HCT116 (cell line): ENCODE results near the gene PPP6R3. TPM values are rescaled to one million over a fixed set of nuclear protein-coding genes. Genes with fewer than 3 reads are reported as not detected.

Experiments
- ATAC-seq: fragments of 200-7000 bp; cut with Tn5 transposase; 2 replicates; pipeline ENCODE4 v1.9.1; 2020; ENCODE audit warnings: mild to moderate bottlenecking, moderate library complexity
- BruUV-seq: library from RNA; stranded (reverse); fragments of 400-500 nt; replicated peaks from 2 replicates; lab custom pipeline; 2021; lab: Mats Ljungman, UMichigan
- CTCF ChIA-PET: fragments of 300-600 bp; sonication (Branson Sonifier 250); formaldehyde crosslinking; loops from one replicate; lab custom pipeline; 2021; ENCODE audit warnings: antibody characterized with exemption; lab: Charles Lee
- POLR2A ChIA-PET: fragments of 300-600, 350-600 bp; sonication (Branson Sonifier 250); formaldehyde crosslinking; loops from one replicate; lab custom pipeline; 2021; ENCODE audit warnings: antibody characterized with exemption; lab: Charles Lee
- RAD21 ChIA-PET, 2 experiments: fragments of 300-600 bp; sonication (Branson Sonifier 250); formaldehyde crosslinking; loops; one replicate each; lab custom pipeline; 2023; ENCODE audit warnings: low total read pairs in 2 of 2; ENCODE audit not compliant: uncharacterized antibody in 2 of 2, unreplicated experiment in 2 of 2, low non-redundant PET in 1 of 2; lab: Charles Lee
- DNase-seq: peaks from one replicate; pipeline ENCODE4 v3.0.0-alpha.2; 2010; ENCODE audit warnings: low read depth, low spot score
- H2AFZ ChIP-seq: fragments of 200-600 bp; shearing (Covaris generic), sonication (generic); 2 replicates; pipeline ENCODE4 v1.6.1; 2017; ENCODE audit warnings: low read depth, mixed run types, mixed read lengths, antibody characterized with exemption, low read length; ENCODE audit not compliant: poor library complexity, severe bottlenecking
- H3K27ac ChIP-seq: 2 replicates; pipeline ENCODE4 v1.5.1; 2012; ENCODE audit warnings: low read depth, low read length
- H3K27me3 ChIP-seq: fragments of 200-600 bp; sonication (generic); 2 replicates; pipeline ENCODE4 v1.6.1; 2016; ENCODE audit warnings: mixed run types, low read length, mixed read lengths; ENCODE audit not compliant: insufficient read depth
- H3K36me3 ChIP-seq, 2 experiments: fragments of 200-500 bp in 1 of 2; fragments of 200-600 bp in 1 of 2; sonication (Bioruptor generic) in 1 of 2; sonication (generic) in 1 of 2; 2 replicates each; pipeline versions ENCODE4 v1.5.1 to v1.6.1; 2014 to 2016; ENCODE audit warnings: low read length in 2 of 2, inconsistent platforms in 1 of 2, mixed read lengths in 1 of 2, mixed run types in 1 of 2; ENCODE audit not compliant: insufficient read depth in 2 of 2, control insufficient read depth in 1 of 2
- H3K4me1 ChIP-seq, 2 experiments: fragments of 200-600 bp in 1 of 2; sonication (generic) in 1 of 2; 2 replicates each; pipeline versions ENCODE4 v1.5.1 to v1.6.1; 2012 to 2017; ENCODE audit warnings: low read length in 2 of 2, inconsistent platforms in 1 of 2, mild to moderate bottlenecking in 1 of 2, mixed read lengths in 1 of 2, mixed run types in 1 of 2, moderate library complexity in 1 of 2; ENCODE audit not compliant: insufficient read depth in 2 of 2, control insufficient read depth in 1 of 2
- H3K4me2 ChIP-seq: fragments of 200-600 bp; sonication (generic); 2 replicates; pipeline ENCODE4 v1.6.1; 2017; ENCODE audit warnings: mixed run types, low read length, mixed read lengths
- H3K4me3 ChIP-seq, 2 experiments: fragments of 200-600 bp in 1 of 2; sonication (generic) in 1 of 2; replicated peaks in 1 of 2; 2 replicates each; pipeline ENCODE4 v1.5.1; 2011 to 2016; ENCODE audit warnings: low read length in 2 of 2, control low read depth in 1 of 2, low read depth in 1 of 2, mild to moderate bottlenecking in 1 of 2, mixed read lengths in 1 of 2, mixed run types in 1 of 2
- H3K79me2 ChIP-seq: fragments of 200-600 bp; sonication (generic); 2 replicates; pipeline ENCODE4 v1.6.1; 2017; ENCODE audit warnings: mild to moderate bottlenecking, mixed run types, low read length, moderate library complexity, mixed read lengths; ENCODE audit not compliant: insufficient read depth
- H3K9ac ChIP-seq: fragments of 200-600 bp; sonication (generic); 2 replicates; pipeline ENCODE4 v1.6.1; 2016; ENCODE audit warnings: low read length, mixed read lengths
- H3K9me2 ChIP-seq: fragments of 200-600 bp; sonication (generic), shearing (Covaris generic); 2 replicates; pipeline ENCODE4 v1.6.1; 2017; ENCODE audit warnings: mixed run types, mild to moderate bottlenecking, moderate library complexity; ENCODE audit not compliant: insufficient read depth
- H3K9me3 ChIP-seq, 2 experiments: fragments of 200-500 bp in 1 of 2; fragments of 200-600 bp in 1 of 2; sonication (Bioruptor generic) in 1 of 2; sonication (generic) in 1 of 2; 2 replicates each; pipeline ENCODE4 v1.6.1; 2014 to 2017; ENCODE audit warnings: low read length in 2 of 2, mixed read lengths in 2 of 2, inconsistent platforms in 1 of 2, low read depth in 1 of 2, mild to moderate bottlenecking in 1 of 2, mixed run types in 1 of 2, moderate library complexity in 1 of 2; ENCODE audit not compliant: control insufficient read depth in 1 of 2, insufficient read depth in 1 of 2
- H4K20me1 ChIP-seq: fragments of 200-600 bp; sonication (generic), shearing (Covaris generic); 2 replicates; pipeline ENCODE4 v1.6.1; 2017; ENCODE audit warnings: mixed run types, mild to moderate bottlenecking, moderate library complexity; ENCODE audit not compliant: insufficient read depth
- ATF3 ChIP-seq: IDR thresholded peaks from 2 replicates; pipeline ENCODE4 v1.6.1; 2012
- EGR1 ChIP-seq: IDR thresholded peaks from 2 replicates; pipeline ENCODE4 v1.6.1; 2012; ENCODE audit warnings: low read depth
- POLR2AphosphoS5 ChIP-seq: IDR thresholded peaks from 2 replicates; pipeline ENCODE4 v1.6.1; 2011; ENCODE audit warnings: mild to moderate bottlenecking, low read depth, low read length, moderate library complexity
- RAD21 ChIP-seq: IDR thresholded peaks from 2 replicates; pipeline ENCODE4 v1.6.1; 2012; ENCODE audit warnings: low read depth, mild to moderate bottlenecking
- REST ChIP-seq: IDR thresholded peaks from 2 replicates; pipeline ENCODE4 v1.6.1; 2012; ENCODE audit warnings: low read depth
- SRF ChIP-seq: IDR thresholded peaks from 2 replicates; pipeline ENCODE4 v1.6.1; 2012; ENCODE audit warnings: low read depth
- ZBTB33 ChIP-seq: IDR thresholded peaks from 2 replicates; pipeline ENCODE4 v1.6.1; 2011; ENCODE audit warnings: mild to moderate bottlenecking, low read length, moderate library complexity; ENCODE audit not compliant: insufficient replicate concordance; ENCODE audit errors: extremely low read depth
- ZFX ChIP-seq: fragments of 450-650 bp; IDR thresholded peaks from 2 replicates; pipeline ENCODE4 v1.6.1; 2017
- intact Hi-C: fragments of 100-400 bp; cut with micrococcal nuclease; formaldehyde crosslinking; loops from 2 replicates; pipeline ENCODE4 v1.10.0; 2022
- total RNA-seq: library from RNA; stranded (reverse); gene quantifications from one replicate; pipeline ENCODE4 v1.2.1, GENCODE V29; 2021; ENCODE audit not compliant: unreplicated experiment

Gene PPP6R3
- total RNA-seq, 1 experiment from 2014 or later = 113 TPM

GRCh38 chr11:68601147-68601546, 140.6 kb downstream of the PPP6R3 start:
- intact Hi-C loops = no loop called here
- Histone ChIP-seq H3K36me3 (peaks cover 69 to 74% of the 10 kb centered on the region in 2 experiments), H3K9me3 (no peaks in the 10 kb centered on the region), H3K27me3 (no peaks in the 10 kb centered on the region), H3K4me2 (no peak overlapping the region), H3K9me2 (no peaks in the 10 kb centered on the region), H4K20me1 (no peaks in the 10 kb centered on the region), H3K4me3 (no peak overlapping the region), H3K9ac (no peak overlapping the region), H3K27ac (no peak overlapping the region), H3K4me1 (no peaks in the 10 kb centered on the region), H3K79me2 (peaks cover 16% of the 10 kb centered on the region; the same call in 1 of the 2 replicates), H2AFZ (no peak overlapping the region)
- ATAC-seq = no peak
- TF ChIP-seq SRF (no peak), ZBTB33 (no peak), REST (no peak), EGR1 (no peak), POLR2AphosphoS5 (no peak), RAD21 (no peak), ZFX (no peak), ATF3 (no peak)
- DNase-seq = no peak
- RAD21 ChIA-PET = no interaction called here
- no TSS peak for BruUV-seq
- CTCF ChIA-PET = no interaction called here
- POLR2A ChIA-PET = no interaction called here
